K562 (cell line): Measurements from ENCODE around the gene CD40. TPM values are rescaled to one million over a fixed set of nuclear protein-coding genes. Genes with fewer than 3 reads are reported as not detected.

Source experiments
- BRD9 ChIP-seq: fragments of 450-650 bp; IDR thresholded peaks from 2 replicates; pipeline ENCODE4 v1.6.1; 2018; ENCODE audit warnings: low read depth; ENCODE audit not compliant: partially characterized antibody
- DACH1 ChIP-seq: fragments of 450-650 bp; IDR thresholded peaks from 2 replicates; pipeline ENCODE4 v1.6.1; 2018; ENCODE audit not compliant: partially characterized antibody
- ELF4 ChIP-seq: fragments of 450-650 bp; formaldehyde crosslinking; IDR thresholded peaks from 2 replicates; pipeline ENCODE4 v1.4.0; 2022; ENCODE audit warnings: missing genetic modification characterization
- HDAC3 ChIP-seq: fragments of 450-650 bp; IDR thresholded peaks from 2 replicates; pipeline ENCODE4 v1.6.1; 2018; ENCODE audit warnings: borderline replicate concordance, mild to moderate bottlenecking, moderate library complexity; ENCODE audit not compliant: partially characterized antibody
- JUN ChIP-seq, 2 experiments: sonication (generic) in 1 of 2; formaldehyde crosslinking in 1 of 2; IDR thresholded peaks; 2 replicates each; pipeline versions ENCODE4 v1.6.1 to v1.8.0; 2012 to 2022; ENCODE audit warnings: borderline replicate concordance in 2 of 2, mild to moderate bottlenecking in 2 of 2, improper control_type of control experiment in 1 of 2, low read depth in 1 of 2, low read length in 1 of 2, missing genetic modification reagents in 1 of 2
- KAT8 ChIP-seq: fragments of 450-650 bp; IDR thresholded peaks from 2 replicates; pipeline ENCODE4 v1.6.1; 2016; ENCODE audit warnings: low read depth, mild to moderate bottlenecking
- POLR2B ChIP-seq: fragments of 450-650 bp; IDR thresholded peaks from 2 replicates; pipeline ENCODE4 v1.6.1; 2018; ENCODE audit warnings: low read depth; ENCODE audit not compliant: partially characterized antibody
- PURB ChIP-seq: sonication (generic); formaldehyde crosslinking; IDR thresholded peaks from 2 replicates; pipeline ENCODE4 v1.9.0; 2021; ENCODE audit warnings: low read depth, mild to moderate bottlenecking, missing genetic modification reagents
- ZBTB1 ChIP-seq: sonication (generic); formaldehyde crosslinking; IDR thresholded peaks from 2 replicates; pipeline ENCODE4 v1.8.1; 2023; ENCODE audit warnings: missing genetic modification reagents, low read depth, mild to moderate bottlenecking, borderline replicate concordance
- ZBTB8A ChIP-seq: fragments of 450-650 bp; IDR thresholded peaks from 2 replicates; pipeline ENCODE4 v1.6.1; 2018; ENCODE audit warnings: mild to moderate bottlenecking, moderate library complexity; ENCODE audit not compliant: partially characterized antibody
- polyA plus RNA-seq, 8 experiments: library from polyadenylated mRNA; depleted of rRNA in 4 of 8; stranded (reverse) in 5 of 8; unstranded in 3 of 8; fragments of >200 nt; fragmentation: Nextera tagmentation in 2 of 8; fragmentation: Illumina TruSeq in 1 of 8; extraction: Ambion mirVana in 2 of 8; extraction: Trizol in 1 of 8; gene quantifications; 2 replicates each; pipeline versions ENCODE4 v1.2.1 to v1.2.3, GENCODE V29; 2011 to 2014; ENCODE audit warnings: inconsistent platforms in 1 of 8, missing spikeins in 1 of 8
- total RNA-seq, 7 experiments: library from RNA; depleted of rRNA in 6 of 7; stranded (reverse); fragments of >200 nt in 6 of 7; fragmentation: Illumina TruSeq in 2 of 7; extraction: Trizol in 2 of 7; gene quantifications; 2 replicates each; pipeline versions ENCODE4 v1.2.1 to v1.2.3, GENCODE V29; 2011 to 2021; ENCODE audit warnings: low replicate concordance in 1 of 7
- TF ChIP-seq, protein P1 (sequence below): fragments of 450-650 bp; IDR thresholded peaks from one replicate; pipeline ENCODE4 v1.6.1; 2018; ENCODE audit warnings: mild to moderate bottlenecking, moderate library complexity; ENCODE audit not compliant: partially characterized antibody
- TF ChIP-seq, protein P2 (sequence below): fragments of 250-450 bp; sonication (Bioruptor Pico); IDR thresholded peaks from 2 replicates; pipeline ENCODE4 v1.8.0; 2022; ENCODE audit warnings: inconsistent platforms, mild to moderate bottlenecking, moderate library complexity, borderline replicate concordance
- TF ChIP-seq, protein P3 (sequence below): fragments of 450-650 bp; formaldehyde crosslinking; IDR thresholded peaks from 2 replicates; pipeline ENCODE4 v1.4.0; 2020; ENCODE audit warnings: mild to moderate bottlenecking, moderate library complexity
- TF ChIP-seq, protein P4 (sequence below), 3 experiments: fragments of 200-800 bp in 1 of 3; fragments of 250-450 bp in 1 of 3; fragments of 450-650 bp in 1 of 3; sonication (Bioruptor Pico) in 1 of 3; sonication (Bioruptor generic) in 1 of 3; formaldehyde crosslinking in 1 of 3; IDR thresholded peaks; 2 replicates each; pipeline versions ENCODE4 v1.6.1 to v1.8.0; 2016 to 2022; ENCODE audit warnings: mild to moderate bottlenecking in 2 of 3, missing genetic modification characterization in 2 of 3, missing compliant biosample characterization in 1 of 3, moderate library complexity in 1 of 3

CD40 gene
- total and polyA plus RNA-seq, 9 of the 15 experiments (the other 6 are each of a cell fraction or from before 2014, with no cell fraction given), result 0.76 to 3.7 (median 1.6) TPM

DNA sequence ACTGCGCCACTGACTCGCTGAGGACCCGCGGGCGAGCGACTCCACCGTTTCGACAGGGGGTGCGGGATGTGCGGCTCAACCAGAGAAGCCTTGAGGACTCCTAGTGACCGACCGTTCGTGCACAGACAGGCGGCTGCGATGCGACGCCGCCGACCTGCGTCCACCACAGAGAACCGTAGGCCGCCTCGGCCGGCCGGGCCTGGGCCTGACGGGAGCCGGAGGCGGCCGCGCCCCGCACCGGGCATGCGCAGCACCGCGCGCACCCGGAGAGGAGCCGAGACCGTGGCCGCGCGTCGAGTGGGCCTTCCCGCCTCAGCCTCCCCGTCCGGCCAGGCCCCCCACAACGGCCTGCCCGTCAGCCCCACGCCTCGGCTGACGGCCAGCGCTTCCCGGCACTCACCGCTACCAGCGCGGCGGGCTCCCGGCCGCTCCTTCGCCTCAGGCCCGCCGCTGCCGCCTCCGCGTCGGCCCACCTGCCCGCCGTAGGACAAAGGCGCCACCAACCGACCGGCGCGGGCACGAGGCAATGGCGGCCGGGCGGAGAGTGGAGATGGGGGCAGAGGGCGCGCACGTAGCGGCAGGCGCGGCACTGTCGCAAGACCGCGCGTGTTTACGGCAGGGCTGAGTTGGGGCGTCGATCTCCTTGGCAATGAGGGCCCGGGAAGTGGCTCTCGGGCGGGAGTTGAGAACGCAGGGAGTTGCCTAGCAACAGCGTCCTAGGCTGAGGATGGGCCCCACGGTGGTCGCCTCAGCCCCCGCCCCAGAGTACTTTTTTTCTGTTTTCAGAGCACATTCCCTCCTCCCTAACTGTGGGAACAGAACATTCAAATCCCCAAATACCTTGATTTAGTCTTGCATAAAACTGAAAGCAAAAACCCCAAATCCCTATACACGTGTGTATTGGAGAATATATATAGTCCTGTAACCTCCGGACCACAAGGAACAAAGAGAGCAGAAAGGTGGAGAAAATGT, 28.4 kb upstream of the CD40 start, which contains the start of gene NCOA5 (continued):
- TF ChIP-seq JUN (IDR thresholded peaks at IDR 0.05; ENCODE audit: borderline replicate concordance, low read depth, low read length) (0 out of 2 replicates have a peak, but pooled peaks have one; percentile 18), JUN (CRISPR knock-in tag; IDR thresholded peaks at IDR 0.05; ENCODE audit: borderline replicate concordance) (peak; percentile 90; the same call in 1 of the 2 replicates), POLR2B (no peak), KAT8 (no peak), HDAC3 (no peak), BRD9 (no peak), ELF4 (CRISPR knock-in tag) (no peak), ZBTB8A (no peak), PURB (CRISPR knock-in tag) (no peak), DACH1 (no peak), ZBTB1 (CRISPR knock-in tag) (peak; percentile 75; the same call in 1 of the 2 replicates)
- TF ChIP-seq, protein P1, sequence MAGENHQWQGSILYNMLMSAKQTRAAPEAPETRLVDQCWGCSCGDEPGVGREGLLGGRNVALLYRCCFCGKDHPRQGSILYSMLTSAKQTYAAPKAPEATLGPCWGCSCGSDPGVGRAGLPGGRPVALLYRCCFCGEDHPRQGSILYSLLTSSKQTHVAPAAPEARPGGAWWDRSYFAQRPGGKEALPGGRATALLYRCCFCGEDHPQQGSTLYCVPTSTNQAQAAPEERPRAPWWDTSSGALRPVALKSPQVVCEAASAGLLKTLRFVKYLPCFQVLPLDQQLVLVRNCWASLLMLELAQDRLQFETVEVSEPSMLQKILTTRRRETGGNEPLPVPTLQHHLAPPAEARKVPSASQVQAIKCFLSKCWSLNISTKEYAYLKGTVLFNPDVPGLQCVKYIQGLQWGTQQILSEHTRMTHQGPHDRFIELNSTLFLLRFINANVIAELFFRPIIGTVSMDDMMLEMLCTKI, result no peak
- TF ChIP-seq, protein P2, sequence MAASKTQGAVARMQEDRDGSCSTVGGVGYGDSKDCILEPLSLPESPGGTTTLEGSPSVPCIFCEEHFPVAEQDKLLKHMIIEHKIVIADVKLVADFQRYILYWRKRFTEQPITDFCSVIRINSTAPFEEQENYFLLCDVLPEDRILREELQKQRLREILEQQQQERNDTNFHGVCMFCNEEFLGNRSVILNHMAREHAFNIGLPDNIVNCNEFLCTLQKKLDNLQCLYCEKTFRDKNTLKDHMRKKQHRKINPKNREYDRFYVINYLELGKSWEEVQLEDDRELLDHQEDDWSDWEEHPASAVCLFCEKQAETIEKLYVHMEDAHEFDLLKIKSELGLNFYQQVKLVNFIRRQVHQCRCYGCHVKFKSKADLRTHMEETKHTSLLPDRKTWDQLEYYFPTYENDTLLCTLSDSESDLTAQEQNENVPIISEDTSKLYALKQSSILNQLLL (CRISPR knock-in tag), result no peak
- TF ChIP-seq, protein P3, sequence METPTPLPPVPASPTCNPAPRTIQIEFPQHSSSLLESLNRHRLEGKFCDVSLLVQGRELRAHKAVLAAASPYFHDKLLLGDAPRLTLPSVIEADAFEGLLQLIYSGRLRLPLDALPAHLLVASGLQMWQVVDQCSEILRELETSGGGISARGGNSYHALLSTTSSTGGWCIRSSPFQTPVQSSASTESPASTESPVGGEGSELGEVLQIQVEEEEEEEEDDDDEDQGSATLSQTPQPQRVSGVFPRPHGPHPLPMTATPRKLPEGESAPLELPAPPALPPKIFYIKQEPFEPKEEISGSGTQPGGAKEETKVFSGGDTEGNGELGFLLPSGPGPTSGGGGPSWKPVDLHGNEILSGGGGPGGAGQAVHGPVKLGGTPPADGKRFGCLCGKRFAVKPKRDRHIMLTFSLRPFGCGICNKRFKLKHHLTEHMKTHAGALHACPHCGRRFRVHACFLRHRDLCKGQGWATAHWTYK (CRISPR knock-in tag), result peak; percentile 83; the same call in 1 of the 2 replicates
- TF ChIP-seq, protein P4, sequence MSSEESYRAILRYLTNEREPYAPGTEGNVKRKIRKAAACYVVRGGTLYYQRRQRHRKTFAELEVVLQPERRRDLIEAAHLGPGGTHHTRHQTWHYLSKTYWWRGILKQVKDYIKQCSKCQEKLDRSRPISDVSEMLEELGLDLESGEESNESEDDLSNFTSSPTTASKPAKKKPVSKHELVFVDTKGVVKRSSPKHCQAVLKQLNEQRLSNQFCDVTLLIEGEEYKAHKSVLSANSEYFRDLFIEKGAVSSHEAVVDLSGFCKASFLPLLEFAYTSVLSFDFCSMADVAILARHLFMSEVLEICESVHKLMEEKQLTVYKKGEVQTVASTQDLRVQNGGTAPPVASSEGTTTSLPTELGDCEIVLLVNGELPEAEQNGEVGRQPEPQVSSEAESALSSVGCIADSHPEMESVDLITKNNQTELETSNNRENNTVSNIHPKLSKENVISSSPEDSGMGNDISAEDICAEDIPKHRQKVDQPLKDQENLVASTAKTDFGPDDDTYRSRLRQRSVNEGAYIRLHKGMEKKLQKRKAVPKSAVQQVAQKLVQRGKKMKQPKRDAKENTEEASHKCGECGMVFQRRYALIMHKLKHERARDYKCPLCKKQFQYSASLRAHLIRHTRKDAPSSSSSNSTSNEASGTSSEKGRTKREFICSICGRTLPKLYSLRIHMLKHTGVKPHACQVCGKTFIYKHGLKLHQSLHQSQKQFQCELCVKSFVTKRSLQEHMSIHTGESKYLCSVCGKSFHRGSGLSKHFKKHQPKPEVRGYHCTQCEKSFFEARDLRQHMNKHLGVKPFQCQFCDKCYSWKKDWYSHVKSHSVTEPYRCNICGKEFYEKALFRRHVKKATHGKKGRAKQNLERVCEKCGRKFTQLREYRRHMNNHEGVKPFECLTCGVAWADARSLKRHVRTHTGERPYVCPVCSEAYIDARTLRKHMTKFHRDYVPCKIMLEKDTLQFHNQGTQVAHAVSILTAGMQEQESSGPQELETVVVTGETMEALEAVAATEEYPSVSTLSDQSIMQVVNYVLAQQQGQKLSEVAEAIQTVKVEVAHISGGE (CRISPR knock-in tag; IDR thresholded peaks at IDR 0.05), result peak in 1 of 3 experiments; percentile 77; a peak in 2 of 6 replicates
